Anterior cingulate cortex (tissue), 58 donors: ENCODE measurements around the gene NCAM2.

Source experiments
- DNase-seq, 58 donors: peaks; one replicate each; lab custom pipeline; 2025; lab: John Stamatoyannopoulos, UW

NCAM2 gene

GRCh38 chr21:21159253-21159899 lies 161.2 kb downstream of the NCAM2 start:
- DNase-seq: no peak

- no peak for DNase-seq
These were observed 164.6 kb downstream of the NCAM2 start for GRCh38 chr21:21162786-21163185.

GRCh38 chr21:21163904-21164303 lies 165.7 kb downstream of the NCAM2 start:
- peak in 11 of 58 donors; percentile 0 to 40 (median 15) for DNase-seq

GRCh38 chr21:21165063-21165645 lies 166.9 kb downstream of the NCAM2 start:
- no peak for DNase-seq

GRCh38 chr21:21174676-21175075 lies 176.5 kb downstream of the NCAM2 start:
- no peak for DNase-seq

- DNase-seq: no peak
These were observed 177.7 kb downstream of the NCAM2 start for GRCh38 chr21:21175798-21176334.

- no peak for DNase-seq
These were observed 179.3 kb downstream of the NCAM2 start for GRCh38 chr21:21177353-21177986.

GRCh38 chr21:21179619-21180298 lies 181.6 kb downstream of the NCAM2 start:
- DNase-seq: peak in 2 of 58 donors; percentile 1 to 12

- no peak for DNase-seq
These were observed 184.3 kb downstream of the NCAM2 start for GRCh38 chr21:21182401-21183010.

- DNase-seq: no peak
These were observed 184.9 kb downstream of the NCAM2 start for GRCh38 chr21:21183092-21183491.

GRCh38 chr21:21184771-21185528 lies 186.7 kb downstream of the NCAM2 start:
- no peak for DNase-seq

GRCh38 chr21:21187579-21187978 lies 189.4 kb downstream of the NCAM2 start:
- no peak for DNase-seq

GRCh38 chr21:21188513-21189195 lies 190.4 kb downstream of the NCAM2 start:
- no peak for DNase-seq

- DNase-seq: no peak
These were observed 197.3 kb downstream of the NCAM2 start for GRCh38 chr21:21195417-21195943.

GRCh38 chr21:21196087-21196486 lies 197.9 kb downstream of the NCAM2 start:
- DNase-seq: no peak

- DNase-seq: no peak
These were observed 198.6 kb downstream of the NCAM2 start for GRCh38 chr21:21196848-21197247.

- DNase-seq: no peak
These were observed 201.3 kb downstream of the NCAM2 start for GRCh38 chr21:21199342-21200102.
